ENCODE measurements around the gene ACAD11.
"Not testable (repeated sequence)": the region's sequence is repeated elsewhere in the genome, so short reads cannot be mapped to it uniquely, and the experiment has no call there.

ACAD11 gene

DNA sequence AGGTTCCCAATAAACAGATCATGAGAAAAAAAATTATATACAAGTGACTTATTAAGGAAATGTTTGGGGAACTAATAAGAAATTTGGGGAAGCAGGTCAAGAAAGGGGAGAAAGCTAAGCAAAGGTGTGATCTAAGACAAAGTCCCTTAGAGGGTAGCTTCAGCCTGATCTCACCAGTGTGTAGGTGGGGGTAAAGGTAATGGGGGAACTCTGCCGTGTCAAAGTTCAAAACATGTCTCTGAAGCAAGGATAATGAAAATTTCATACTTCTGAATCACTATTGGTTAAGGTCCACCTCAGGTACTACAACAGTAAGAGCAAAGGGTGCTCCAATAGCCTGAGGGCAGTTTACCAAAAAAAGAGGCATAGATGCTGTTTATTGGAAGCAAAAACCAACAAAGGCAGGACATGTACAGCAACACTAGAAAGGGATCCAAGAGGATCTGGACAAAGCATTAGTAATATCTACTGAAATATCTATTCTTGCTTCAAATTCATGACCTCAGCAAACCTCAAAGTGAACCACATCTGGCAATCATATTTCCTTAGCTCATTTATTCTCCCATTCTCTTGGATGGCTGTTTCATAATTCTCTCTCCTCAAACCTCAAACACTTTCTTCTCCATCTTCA is 6.9 kb downstream of the ACAD11 start:
- no peak for DNase-seq (ENCODE audit: low read depth in 2 of 2, low spot score in 1 of 2)

DNA sequence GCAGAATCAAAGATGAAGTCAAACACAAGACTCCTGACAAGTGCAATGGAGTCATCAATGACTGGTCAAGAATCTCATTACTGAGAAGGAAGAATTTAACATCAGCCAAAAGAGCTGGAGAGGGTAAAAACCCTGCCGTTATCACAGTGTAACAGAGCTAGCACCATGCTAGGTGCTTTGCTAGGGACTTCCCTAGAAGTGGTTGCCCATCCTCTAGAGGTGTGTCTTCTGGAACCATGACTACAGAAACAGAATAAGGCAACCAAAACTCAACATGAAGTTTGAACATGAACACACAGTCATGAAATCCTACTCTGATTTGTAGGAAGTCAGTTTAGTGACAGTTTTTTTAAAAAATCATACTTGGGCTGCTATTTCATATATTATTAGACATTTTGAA is 9.5 kb downstream of the ACAD11 start:
- no peak for DNase-seq (ENCODE audit: low read depth in 2 of 2, low spot score in 1 of 2)

DNA sequence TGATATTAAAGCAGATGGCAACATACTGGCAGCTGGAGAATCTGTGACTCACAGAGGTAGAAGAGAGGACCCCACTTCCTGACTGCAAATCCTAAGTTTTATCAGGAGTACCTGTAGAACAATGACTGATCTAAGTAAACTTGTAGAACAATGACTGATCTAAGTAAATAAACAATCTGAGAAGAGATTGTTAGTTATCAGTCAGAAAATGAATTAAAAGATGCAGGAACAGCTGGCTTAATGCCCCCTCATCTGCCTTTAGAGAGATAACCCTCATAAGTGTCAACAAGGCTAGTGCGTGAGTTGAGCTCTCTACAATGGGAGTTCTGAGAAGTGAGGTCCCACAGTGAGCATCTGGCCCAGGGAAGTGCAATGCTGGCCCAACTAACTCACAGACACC is 14.6 kb downstream of the ACAD11 start:
- DNase-seq (ENCODE audit: low read depth in 2 of 2, low spot score in 1 of 2) = no peak

DNA sequence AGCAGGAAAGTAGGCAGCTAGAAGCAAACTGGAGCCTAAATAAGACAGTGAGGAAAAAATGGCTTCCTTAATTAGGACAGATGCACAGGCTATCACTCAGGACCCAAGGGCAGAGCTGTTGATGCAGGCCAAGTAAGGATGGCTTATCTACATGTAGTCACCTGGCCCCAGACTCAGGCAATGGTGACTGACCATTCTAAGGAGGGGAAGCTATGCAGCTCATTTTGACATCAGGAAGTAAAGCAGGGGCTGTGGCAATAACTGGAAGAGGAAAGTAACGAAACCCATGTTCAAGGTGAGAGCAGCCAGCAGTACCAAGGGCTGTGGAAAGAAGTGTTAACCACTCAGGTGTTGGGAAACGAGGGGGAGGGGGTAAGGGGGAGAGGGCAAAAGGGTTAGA is 16.2 kb downstream of the ACAD11 start:
- no peak for DNase-seq (ENCODE audit: low read depth in 2 of 2, low spot score in 1 of 2)

DNA sequence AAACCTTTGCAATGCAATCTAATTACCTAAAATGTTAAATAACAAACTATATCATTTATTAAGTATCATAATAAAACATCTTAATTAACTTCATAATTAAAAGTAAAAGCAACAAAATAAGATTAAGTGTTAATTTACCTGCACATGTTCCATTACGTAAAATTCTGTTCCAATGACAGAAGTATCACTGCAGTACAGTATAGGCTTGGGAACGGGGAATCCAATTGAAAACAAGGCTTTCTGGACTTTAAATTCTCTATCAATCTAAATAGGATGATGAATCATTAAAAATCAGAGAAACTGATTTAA is 17.1 kb downstream of the ACAD11 start:
- no peak for DNase-seq (ENCODE audit: low read depth in 2 of 2, low spot score in 1 of 2)

DNA sequence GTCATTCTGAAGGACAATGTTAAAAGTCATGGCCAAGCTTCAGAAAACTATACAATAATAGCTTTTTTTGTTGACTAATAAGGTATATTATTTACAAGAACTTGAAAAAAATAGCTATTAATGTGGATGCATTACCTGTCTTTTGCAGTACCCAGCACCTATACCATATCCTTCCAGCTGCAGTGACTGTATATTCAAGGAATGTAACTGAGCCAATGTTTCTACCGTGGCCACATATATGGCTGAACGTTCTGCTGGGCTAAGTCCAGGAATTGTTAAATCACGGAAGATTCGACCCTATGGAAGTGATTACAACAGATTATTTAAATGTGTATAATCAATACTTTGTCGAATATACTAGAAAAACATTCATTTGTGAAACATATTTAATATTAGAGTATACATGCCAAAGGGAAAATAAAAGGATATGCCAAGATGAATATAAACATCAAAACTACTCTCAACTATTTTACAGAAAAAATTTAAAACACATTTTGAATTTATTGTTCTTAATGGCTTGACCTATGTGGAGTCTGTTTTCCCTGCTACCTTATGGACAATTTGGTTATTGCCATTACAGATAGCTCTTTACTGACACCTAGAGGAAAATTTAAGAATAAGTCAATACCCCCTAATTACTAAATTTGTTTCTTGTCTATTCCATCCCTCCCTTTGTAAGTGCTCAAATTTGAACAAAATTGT is 17.6 kb downstream of the ACAD11 start:
- no peak for DNase-seq (ENCODE audit: low read depth in 2 of 2, low spot score in 1 of 2)

DNA sequence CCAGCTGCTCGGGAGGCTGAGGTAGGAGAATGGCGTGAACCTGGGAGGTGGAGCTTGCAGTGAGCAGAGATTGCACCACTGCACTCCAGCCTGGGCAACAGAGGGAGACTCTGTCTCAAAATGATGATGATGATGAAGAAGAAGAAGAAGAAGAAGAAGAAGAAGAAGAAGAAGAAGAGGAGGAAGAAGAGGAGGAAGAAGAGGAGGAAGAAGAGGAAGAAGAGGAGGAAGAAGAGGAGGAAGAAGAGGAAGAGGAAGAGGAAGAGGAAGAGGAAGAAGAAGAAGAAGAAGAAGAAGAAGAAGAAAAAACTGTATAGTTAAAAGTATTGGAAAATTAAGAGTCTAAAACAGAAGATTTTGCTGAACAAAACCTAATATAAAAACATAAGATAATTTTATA is 18.2 kb downstream of the ACAD11 start:
- DNase-seq (ENCODE audit: low read depth in 2 of 2, low spot score in 1 of 2) = not testable (repeated sequence)

DNA sequence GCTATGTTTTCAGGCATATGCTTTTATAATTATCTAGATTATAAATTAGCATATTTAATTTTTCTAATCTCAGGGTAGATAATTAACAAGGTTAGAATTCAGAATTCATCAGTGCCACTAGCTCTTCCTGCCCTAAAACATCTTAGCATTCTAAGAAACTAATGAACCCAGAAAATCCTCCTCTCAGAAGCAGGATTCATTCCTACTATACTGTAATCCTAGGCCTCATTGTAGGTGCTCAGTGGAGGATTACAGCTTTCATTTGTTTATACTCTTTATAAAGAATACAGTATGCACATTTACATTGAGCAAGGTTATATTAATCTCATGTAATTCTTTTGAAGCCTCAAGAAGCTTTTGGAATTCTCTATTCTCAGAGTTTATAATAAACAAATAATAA is 20.9 kb downstream of the ACAD11 start:
- no peak for DNase-seq (ENCODE audit: low read depth in 2 of 2, low spot score in 1 of 2)

DNA sequence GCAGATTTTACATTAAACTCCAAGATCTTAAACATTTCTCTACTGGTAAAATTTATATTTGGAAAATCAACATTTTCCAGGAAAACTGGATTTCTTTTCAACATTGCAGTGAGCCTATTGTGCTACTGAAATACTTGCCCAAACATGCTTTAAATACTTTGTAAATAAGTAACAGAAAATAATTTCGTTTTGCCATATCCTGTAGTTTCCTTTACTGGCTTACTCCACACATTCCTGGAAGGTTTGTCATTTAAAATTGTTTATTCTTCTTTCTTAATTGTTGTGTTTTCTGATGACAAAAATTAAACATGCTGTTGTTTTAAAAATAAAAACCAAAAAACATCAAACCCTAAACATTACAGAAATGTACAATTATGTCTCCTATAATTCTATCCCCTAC is 22.0 kb downstream of the ACAD11 start:
- no peak for DNase-seq (ENCODE audit: low read depth in 2 of 2, low spot score in 1 of 2)

DNA sequence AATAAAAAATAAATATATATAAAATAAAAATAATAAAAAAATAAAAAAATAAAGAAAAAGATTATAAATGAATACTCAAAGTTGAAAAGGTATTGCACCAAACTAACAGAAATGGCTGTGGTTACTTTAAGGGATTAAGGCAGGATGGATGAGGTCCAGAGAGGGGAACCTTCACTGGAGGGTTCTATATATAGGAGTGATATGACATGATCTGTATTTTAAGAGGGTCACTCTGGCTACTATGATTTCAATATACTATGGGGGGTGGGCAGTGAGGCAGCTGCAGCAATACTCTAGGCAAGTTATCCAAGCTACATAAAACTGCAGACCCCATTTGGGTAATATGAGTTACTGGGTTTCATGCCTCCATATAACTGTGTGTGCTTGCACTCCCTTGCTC is 24.6 kb downstream of the ACAD11 start:
- no peak for DNase-seq (ENCODE audit: low read depth in 2 of 2, low spot score in 1 of 2)

DNA sequence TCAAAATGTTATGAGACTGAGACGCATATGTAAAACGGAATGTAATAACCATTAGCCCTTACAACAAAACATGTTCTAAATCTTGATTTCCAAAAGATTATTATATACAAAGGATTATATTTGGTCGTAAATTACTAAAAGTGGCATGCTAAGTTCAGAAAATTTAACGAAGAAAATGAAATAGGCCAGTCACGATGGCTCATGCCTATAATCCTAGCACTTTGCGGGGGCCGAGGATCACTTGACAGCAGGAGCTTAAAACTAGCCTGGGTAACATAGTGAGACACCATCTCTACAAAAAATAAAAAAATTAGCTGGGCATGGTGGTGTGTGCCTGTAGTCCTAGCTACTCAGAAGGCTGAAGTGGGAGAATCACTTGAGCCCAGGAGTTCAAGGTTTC is 29.0 kb downstream of the ACAD11 start:
- DNase-seq (ENCODE audit: low read depth in 2 of 2, low spot score in 1 of 2) = no peak

DNA sequence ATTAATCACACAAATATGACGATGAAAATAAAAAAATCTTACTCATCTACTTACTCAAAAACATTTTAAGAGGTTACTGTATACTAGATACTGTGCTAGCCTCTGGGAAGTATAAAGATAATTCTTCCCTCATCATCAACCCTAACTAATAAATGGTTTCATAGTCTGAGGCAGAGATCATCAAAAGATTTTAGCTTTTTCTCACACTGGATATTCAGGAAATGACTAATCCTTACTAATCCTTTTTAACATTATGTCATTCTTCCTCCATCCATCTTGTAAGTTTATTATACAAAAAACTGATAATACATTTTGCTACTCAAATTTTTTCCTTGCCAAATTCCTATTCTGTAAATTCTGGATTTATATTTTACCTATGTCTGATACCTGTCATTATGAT is 29.7 kb downstream of the ACAD11 start:
- no peak for DNase-seq (ENCODE audit: low read depth in 2 of 2, low spot score in 1 of 2)

DNA sequence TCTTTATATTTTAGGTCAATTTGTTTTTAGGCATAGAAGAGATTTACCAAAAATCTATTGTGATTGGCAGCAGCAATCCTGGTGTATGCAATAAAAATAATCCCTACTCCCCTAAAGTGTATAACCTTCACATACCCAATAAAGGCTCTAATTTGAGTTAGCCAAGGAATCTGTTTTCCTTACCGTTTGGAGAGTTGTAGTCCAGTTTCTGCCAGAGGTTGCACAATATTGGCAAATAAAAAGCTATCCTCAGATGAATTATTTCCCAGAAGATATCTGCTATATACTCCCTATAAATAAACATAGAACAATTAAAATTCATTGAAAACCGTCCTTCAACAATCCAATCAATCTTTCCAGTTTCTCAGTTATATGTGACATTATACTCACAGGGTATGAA is 31.5 kb downstream of the ACAD11 start:
- DNase-seq (ENCODE audit: low read depth in 2 of 2, low spot score in 1 of 2) = no peak

DNA sequence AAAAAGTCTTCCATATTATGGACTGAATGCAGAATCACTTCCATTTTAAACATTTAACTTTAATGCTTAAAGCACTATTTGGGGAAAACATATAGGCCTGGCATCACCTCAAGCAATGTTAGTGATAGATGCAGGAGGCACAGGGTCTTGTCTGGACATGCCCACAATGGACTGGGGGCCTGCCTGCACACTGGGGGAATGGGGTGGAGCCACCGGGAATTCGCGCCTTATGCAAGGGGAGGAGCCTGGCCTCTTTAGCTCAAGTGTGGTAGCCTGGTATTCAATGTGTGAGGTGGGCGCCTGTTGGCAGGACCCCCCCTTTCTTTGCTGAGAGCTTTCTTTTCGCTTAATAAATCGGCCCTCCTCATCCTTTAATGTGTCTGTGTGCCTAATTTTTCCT is 32.7 kb downstream of the ACAD11 start:
- DNase-seq (ENCODE audit: low read depth in 2 of 2, low spot score in 1 of 2) = no peak

DNA sequence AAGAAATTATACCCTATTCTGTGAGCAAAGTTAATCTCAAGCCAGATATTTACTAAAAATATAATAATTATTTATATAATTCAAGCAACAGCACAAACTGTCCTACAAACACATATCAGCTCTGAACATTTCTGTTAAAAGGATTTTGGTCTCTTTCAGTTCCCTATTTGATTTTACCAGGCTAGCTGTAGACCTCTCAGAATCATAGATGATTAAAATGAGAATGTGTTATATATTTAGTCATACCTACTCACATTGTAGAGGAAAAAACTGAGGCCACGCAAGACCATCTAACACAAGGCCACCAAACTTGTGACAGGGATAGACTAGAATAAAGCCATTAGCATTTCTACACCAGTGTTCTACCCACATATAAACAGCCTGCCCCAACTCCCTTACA is 34.0 kb downstream of the ACAD11 start:
- DNase-seq (ENCODE audit: low read depth in 2 of 2, low spot score in 1 of 2) = no peak

DNA sequence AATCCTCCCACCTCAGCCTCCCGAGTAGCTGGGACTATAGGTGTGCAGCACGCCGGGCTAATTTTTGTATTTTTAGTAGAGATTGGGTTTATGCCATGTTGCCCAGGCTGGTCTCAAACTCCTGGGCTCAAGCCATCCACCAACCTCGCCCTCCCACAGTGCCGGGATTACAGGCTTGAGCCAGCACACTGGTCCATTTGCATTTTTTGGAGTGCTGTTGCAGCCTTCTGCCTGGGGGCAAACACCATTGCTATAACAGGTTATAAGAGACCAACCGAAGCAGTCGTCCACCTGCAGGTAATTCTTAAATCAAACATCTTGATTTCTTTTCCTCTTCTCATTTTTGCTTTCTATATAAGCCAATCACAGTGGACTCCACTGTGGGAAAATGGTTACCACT is 34.8 kb downstream of the ACAD11 start:
- no peak for DNase-seq (ENCODE audit: low read depth in 2 of 2, low spot score in 1 of 2)

DNA sequence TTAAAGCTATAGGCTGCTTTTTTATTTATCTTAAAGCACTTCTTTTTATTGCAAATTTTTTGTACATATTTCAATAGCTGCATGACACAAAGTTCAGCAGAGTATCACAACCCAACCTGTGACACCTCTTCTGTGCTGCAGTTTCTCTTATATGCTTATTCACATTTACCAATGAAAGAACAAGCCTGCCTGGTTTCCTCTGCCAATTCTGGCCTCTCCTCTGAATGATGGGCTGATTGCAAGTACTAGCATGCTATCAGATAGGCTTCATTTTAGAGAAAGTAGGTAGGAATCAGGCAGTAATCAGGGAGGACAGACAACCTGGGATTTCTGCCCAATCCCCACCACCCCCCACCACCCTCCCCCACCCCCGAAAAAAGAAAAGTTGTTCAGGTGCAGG is 36.0 kb downstream of the ACAD11 start:
- DNase-seq (ENCODE audit: low read depth in 2 of 2, low spot score in 1 of 2) = no peak

DNA sequence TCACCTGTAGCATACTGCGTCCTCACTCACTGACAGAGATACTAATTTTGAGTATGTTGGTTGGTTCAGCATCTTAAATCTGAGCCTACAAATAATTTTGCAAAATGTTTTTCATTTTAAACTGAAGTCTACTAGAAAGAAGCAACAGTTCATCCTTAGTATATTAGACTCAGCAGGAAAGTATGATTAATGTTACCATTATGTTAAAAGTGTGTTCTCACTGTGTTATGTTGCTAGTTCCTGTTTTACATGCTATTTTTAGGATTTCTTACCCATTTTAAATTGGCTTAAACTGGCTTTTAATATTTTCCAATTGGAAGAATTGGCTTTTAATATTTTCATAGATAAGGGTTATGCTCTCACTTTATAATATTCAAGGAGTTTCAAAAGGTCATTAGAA is 36.8 kb downstream of the ACAD11 start:
- no peak for DNase-seq (ENCODE audit: low read depth in 2 of 2, low spot score in 1 of 2)

DNA sequence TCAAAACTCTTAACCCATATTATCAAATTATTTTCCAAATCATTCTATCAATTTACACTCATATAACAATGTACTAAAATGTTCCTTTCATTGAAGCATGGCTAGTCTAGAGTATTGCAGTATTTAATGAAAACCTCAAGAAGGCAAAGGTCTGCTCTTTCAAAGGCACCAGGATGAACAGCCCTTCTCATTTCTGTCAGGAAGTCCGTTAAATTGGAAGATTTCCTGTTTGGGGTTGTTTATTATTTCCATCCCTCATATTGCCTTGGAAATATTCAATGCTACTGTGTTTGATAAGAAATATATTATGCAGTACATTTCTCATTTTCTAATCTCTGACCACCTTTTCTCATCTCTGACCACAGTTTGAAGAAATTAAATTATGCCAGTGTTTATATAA is 37.5 kb downstream of the ACAD11 start:
- DNase-seq (ENCODE audit: low read depth in 2 of 2, low spot score in 1 of 2) = no peak

DNA sequence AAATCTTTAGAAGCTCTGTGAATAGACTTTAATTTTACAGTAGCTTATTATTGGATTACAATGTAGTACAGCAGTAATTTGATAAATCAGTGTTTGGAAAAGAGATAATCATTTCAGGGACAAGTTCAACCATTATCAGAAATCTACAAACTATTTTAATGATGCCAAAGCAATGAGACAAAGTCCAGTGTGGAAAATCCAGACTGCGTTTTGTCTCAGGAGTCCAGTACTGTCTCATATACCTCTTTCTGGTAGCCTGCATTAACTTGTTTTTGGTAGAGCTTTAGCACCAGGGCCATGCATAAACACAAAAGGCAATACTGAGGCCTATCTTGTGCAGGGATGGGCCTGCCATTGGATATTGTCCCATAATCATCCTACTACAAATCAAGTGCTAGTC is 42.8 kb downstream of the ACAD11 start:
- DNase-seq (ENCODE audit: low read depth in 2 of 2, low spot score in 1 of 2) = no peak

DNA sequence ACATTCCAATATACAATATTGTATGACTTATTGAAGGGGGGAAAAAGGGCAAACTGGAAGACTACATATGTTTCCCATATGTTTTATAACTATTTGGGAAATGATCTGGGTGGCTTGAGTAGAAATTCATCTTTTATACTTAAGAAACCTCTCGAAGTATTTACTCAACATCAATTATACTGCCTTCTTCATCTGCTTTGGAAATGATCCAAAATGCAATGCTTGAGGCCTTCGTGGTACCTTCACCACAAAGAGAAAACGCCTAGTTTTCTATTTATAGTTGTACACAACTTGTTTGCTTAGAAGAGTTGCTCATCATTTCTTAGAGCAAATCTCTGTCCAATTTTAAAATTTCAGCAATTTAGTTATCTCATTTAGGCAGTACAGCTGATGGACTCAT is 43.7 kb downstream of the ACAD11 start:
- no peak for DNase-seq (ENCODE audit: low read depth in 2 of 2, low spot score in 1 of 2)

DNA sequence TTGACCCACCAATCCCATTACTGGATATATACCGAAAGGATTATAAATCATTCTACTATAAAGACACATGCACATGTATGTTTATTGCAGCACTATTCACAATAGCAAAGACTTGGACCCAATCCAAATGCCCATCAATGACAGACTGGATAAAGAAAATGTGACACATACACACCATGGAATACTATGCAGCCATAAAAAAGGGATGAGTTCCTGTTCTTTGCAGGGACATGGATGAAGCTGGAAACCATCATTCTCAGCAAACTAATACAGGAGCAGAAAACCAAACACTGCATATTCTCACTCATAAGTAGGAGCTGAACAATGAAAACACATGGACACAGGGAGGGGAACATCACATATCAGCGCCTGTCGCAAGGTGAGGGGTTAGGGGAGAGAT is 44.3 kb downstream of the ACAD11 start:
- not testable (repeated sequence) for DNase-seq (ENCODE audit: low read depth in 2 of 2, low spot score in 1 of 2)

DNA sequence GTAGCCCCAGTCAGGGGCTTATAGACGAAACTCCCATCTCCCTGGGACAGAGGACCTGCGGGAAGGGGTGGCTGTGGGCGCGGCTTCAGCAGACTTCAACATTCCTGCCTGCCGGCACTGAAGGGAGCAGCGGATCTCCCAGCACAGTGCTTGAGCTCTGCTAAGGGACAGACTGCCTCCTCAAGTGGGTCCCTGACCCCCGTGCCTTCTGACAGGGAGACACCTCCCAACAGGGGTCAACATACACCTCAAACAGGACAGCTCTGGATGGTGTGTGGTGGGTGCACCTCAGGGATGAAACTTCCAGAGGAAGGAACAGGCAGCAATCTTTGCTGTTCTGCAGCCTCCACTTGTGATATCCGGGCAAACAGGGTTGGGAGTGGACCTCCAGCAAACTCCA is 53.0 kb downstream of the ACAD11 start:
- not testable (repeated sequence) for DNase-seq (ENCODE audit: low read depth in 2 of 2, low spot score in 1 of 2)

Data from stimulated activated CD8-positive, alpha-beta memory T cell treated with anti-CD3 and anti-CD28 coated beads, Interleukin-4, amount 100 ng/mL, for 1 hour (primary cell).